Panc1 (cell line): ENCODE data around the gene TMCO4. TPM values are rescaled to one million over a fixed set of nuclear protein-coding genes. Genes with fewer than 3 reads are reported as not detected.

ENCODE experiments used
- ATAC-seq: fragments of 200-7000 bp; cut with Tn5 transposase; 2 replicates; pipeline ENCODE4 v1.9.1; 2020; ENCODE audit warnings: mild to moderate bottlenecking, moderate library complexity
- BruUV-seq: library from RNA; stranded (reverse); fragments of 400-500 nt; replicated peaks from 2 replicates; lab custom pipeline; 2021; lab: Mats Ljungman, UMichigan
- CTCF ChIA-PET: fragments of 300-600 bp; sonication (Branson Sonifier 250); formaldehyde crosslinking; loops from one replicate; lab custom pipeline; 2022; ENCODE audit warnings: antibody characterized with exemption; lab: Charles Lee
- POLR2A ChIA-PET: fragments of 300-600 bp; sonication (Branson Sonifier 250); formaldehyde crosslinking; loops from one replicate; lab custom pipeline; 2022; ENCODE audit warnings: antibody characterized with exemption; lab: Charles Lee
- DNase-seq: peaks from one replicate; pipeline ENCODE4 v3.0.0-alpha.2; 2010; ENCODE audit warnings: low read depth, low spot score
- H3K27ac ChIP-seq: 2 replicates; pipeline ENCODE4 v1.5.1; 2011; ENCODE audit warnings: mild to moderate bottlenecking, low read length, inconsistent platforms
- H3K27me3 ChIP-seq: fragments of 200-500 bp; sonication (Bioruptor generic); 2 replicates; pipeline ENCODE4 v1.6.0; 2014; ENCODE audit warnings: low read length, inconsistent platforms; ENCODE audit not compliant: control insufficient read depth, insufficient read depth
- H3K36me3 ChIP-seq: fragments of 200-500 bp; sonication (Bioruptor generic); 2 replicates; pipeline ENCODE4 v1.5.1; 2014; ENCODE audit warnings: inconsistent platforms, mild to moderate bottlenecking, low read length, moderate library complexity; ENCODE audit not compliant: control insufficient read depth, insufficient read depth
- H3K4me1 ChIP-seq: 2 replicates; pipeline ENCODE4 v1.5.1; 2011; ENCODE audit warnings: inconsistent platforms, mild to moderate bottlenecking, low read length, moderate library complexity; ENCODE audit not compliant: control insufficient read depth, insufficient read depth
- H3K4me3 ChIP-seq, 2 experiments: 2 replicates each; pipeline ENCODE4 v1.5.1; 2011 to 2012; ENCODE audit warnings: low read depth in 2 of 2, low read length in 2 of 2, mild to moderate bottlenecking in 2 of 2, inconsistent platforms in 1 of 2, moderate library complexity in 1 of 2
- H3K9me3 ChIP-seq: fragments of 200-500 bp; sonication (Bioruptor generic); 2 replicates; pipeline ENCODE4 v1.5.1; 2014; ENCODE audit warnings: low read depth, mild to moderate bottlenecking, inconsistent platforms, low read length, moderate library complexity; ENCODE audit not compliant: control insufficient read depth, insufficient read depth
- POLR2AphosphoS5 ChIP-seq: IDR thresholded peaks from 2 replicates; pipeline ENCODE4 v1.6.1; 2012; ENCODE audit warnings: mild to moderate bottlenecking, low read depth, low read length, moderate library complexity
- SIN3A ChIP-seq: IDR thresholded peaks from 2 replicates; pipeline ENCODE4 v1.6.1; 2012; ENCODE audit warnings: low read depth, mild to moderate bottlenecking, low read length, moderate library complexity, borderline replicate concordance; ENCODE audit not compliant: insufficient read depth
- TCF7L2 ChIP-seq: IDR thresholded peaks from 2 replicates; pipeline ENCODE4 v1.6.1; 2011; ENCODE audit warnings: mild to moderate bottlenecking, low read depth, low read length, inconsistent platforms
- in situ Hi-C: cut with HindIII; loops from 2 replicates; pipeline ENCODE4 v1.10.0; 2016; ENCODE audit warnings: low sequenced_read_pairs, low pct_unique_long_range_greater_than_20kb
- intact Hi-C: fragments of 100-400 bp; cut with micrococcal nuclease; formaldehyde crosslinking; loops from one replicate; pipeline ENCODE4 v1.10.0; 2022; ENCODE audit not compliant: unreplicated experiment
- total RNA-seq: library from RNA; stranded (reverse); gene quantifications from one replicate; pipeline ENCODE4 v1.2.1, GENCODE V29; 2021; ENCODE audit not compliant: unreplicated experiment
- TF ChIP-seq, protein P1 (sequence below): fragments of 450-650 bp; IDR thresholded peaks from 2 replicates; pipeline ENCODE4 v1.5.1; 2017; ENCODE audit warnings: mild to moderate bottlenecking
- TF ChIP-seq, protein P2 (sequence below), 2 experiments: IDR thresholded peaks; 2 replicates each; pipeline ENCODE4 v1.6.1; 2011 to 2012; ENCODE audit warnings: low read depth in 2 of 2, control low read depth in 1 of 2, low read length in 1 of 2, mild to moderate bottlenecking in 1 of 2, moderate library complexity in 1 of 2; ENCODE audit not compliant: insufficient read depth in 1 of 2

Gene TMCO4
- total RNA-seq, 1 experiment from 2014 or later: 13.2 TPM

DNA sequence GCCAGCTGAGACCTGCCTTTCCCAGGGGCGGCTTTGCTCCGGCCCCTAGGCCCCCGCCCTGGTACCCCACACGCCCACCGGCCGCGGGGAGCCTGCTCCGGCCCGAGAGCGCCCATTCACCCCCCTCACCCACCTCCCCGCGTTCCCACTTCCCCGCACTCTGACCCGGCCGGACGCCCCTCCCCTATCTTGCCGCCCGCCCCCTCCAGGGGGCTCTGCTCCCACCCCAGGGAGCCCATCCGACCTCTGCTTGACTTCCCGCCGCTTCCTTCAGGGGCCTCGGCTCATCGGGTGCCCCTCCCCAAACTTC is 134.6 kb downstream of the TMCO4 start:
- intact Hi-C loops: no loop called here
- no TSS peak for BruUV-seq

DNA sequence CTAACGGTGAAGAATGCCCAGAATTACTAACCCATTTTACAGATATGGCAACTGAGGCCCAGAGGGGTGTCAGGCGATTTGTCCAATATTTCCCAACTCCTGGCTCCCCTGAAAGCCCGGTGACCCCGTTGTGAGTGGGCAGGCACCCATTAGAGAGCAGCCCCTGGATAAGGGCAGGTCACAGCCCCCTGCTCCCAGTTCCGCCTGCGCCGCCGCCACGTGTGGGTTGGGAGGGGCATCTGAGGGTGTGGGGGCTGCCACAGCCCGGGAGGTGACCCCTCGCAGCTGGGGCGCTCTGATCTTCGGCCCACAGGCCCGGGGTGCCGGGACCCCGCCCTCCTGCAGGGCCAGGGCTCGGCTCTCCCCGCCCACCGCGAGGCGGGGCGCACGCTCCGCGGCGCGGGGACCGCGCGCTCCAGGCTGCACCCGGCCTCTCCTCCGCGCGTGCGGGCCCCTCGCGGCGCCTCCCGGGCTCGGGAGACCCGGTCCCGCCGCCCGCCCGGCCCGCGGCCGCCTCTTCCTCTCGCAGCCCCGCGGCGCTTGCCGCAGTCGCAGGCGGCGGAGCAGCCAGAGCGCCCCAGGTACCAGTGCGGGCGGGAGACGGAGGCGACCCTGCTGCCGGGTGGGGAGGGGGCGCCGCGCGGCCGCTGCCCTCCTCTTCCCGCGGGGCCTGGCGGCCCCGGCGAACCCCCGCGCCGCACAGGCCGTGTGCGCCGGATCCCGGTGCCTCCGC is 135.1 kb downstream of the TMCO4 start, which contains the start of gene HTR6:
TSS of gene HTR6 (plus strand) at position 423 of the 733 bp plus-strand sequence. CDS start 879 bp downstream, outside the sequence.
- no TSS peak for BruUV-seq
- in situ Hi-C loops: no loop called here
- Histone ChIP-seq H3K9me3 (no peaks in the 10 kb centered on the region), H3K27ac (no peak within 1 kb of the TSS), H3K4me1 (peaks cover 6% of the 10 kb centered on the region; the same call in 1 of the 2 replicates), H3K36me3 (no peaks in the 10 kb centered on the region), H3K4me3 (peak within 1 kb of the TSS; percentile 23 to 39), H3K27me3 (peaks cover 5% of the 10 kb centered on the region; the same call in 1 of the 2 replicates)
- TF ChIP-seq, protein P1, sequence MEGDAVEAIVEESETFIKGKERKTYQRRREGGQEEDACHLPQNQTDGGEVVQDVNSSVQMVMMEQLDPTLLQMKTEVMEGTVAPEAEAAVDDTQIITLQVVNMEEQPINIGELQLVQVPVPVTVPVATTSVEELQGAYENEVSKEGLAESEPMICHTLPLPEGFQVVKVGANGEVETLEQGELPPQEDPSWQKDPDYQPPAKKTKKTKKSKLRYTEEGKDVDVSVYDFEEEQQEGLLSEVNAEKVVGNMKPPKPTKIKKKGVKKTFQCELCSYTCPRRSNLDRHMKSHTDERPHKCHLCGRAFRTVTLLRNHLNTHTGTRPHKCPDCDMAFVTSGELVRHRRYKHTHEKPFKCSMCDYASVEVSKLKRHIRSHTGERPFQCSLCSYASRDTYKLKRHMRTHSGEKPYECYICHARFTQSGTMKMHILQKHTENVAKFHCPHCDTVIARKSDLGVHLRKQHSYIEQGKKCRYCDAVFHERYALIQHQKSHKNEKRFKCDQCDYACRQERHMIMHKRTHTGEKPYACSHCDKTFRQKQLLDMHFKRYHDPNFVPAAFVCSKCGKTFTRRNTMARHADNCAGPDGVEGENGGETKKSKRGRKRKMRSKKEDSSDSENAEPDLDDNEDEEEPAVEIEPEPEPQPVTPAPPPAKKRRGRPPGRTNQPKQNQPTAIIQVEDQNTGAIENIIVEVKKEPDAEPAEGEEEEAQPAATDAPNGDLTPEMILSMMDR: no peak
- TF ChIP-seq, protein P2, sequence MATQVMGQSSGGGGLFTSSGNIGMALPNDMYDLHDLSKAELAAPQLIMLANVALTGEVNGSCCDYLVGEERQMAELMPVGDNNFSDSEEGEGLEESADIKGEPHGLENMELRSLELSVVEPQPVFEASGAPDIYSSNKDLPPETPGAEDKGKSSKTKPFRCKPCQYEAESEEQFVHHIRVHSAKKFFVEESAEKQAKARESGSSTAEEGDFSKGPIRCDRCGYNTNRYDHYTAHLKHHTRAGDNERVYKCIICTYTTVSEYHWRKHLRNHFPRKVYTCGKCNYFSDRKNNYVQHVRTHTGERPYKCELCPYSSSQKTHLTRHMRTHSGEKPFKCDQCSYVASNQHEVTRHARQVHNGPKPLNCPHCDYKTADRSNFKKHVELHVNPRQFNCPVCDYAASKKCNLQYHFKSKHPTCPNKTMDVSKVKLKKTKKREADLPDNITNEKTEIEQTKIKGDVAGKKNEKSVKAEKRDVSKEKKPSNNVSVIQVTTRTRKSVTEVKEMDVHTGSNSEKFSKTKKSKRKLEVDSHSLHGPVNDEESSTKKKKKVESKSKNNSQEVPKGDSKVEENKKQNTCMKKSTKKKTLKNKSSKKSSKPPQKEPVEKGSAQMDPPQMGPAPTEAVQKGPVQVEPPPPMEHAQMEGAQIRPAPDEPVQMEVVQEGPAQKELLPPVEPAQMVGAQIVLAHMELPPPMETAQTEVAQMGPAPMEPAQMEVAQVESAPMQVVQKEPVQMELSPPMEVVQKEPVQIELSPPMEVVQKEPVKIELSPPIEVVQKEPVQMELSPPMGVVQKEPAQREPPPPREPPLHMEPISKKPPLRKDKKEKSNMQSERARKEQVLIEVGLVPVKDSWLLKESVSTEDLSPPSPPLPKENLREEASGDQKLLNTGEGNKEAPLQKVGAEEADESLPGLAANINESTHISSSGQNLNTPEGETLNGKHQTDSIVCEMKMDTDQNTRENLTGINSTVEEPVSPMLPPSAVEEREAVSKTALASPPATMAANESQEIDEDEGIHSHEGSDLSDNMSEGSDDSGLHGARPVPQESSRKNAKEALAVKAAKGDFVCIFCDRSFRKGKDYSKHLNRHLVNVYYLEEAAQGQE (IDR thresholded peaks at IDR 0.05; ENCODE audit: insufficient read depth in 1 of 2, low read depth in 2 of 2, low read length in 1 of 2): no peak
- no peak for TF ChIP-seq TCF7L2
- no peak for TF ChIP-seq POLR2AphosphoS5
- no peak for TF ChIP-seq SIN3A
- intact Hi-C loops: no loop called here
- DNase-seq (no peak), ATAC-seq (peak; percentile 45)
- POLR2A ChIA-PET: no interaction called here
- CTCF ChIA-PET: interaction anchor here (0.6 to 4.4 kb wide), 2 partner anchors 40 to 400 kb away, joined by 6 to 57 read pairs; no protein-coding TSS in a partner anchor

More for the DNA sequence above, 134.6 kb downstream of the TMCO4 start:
- ChIA-PET POLR2A (no interaction called here), CTCF (no interaction called here)
- in situ Hi-C loops: no loop called here
- peak overlapping the region; percentile 23 to 39; a peak in 3 of 4 replicates for H3K4me3 ChIP-seq
- peaks cover 5% of the 10 kb centered on the region; the same call in 1 of the 2 replicates for H3K27me3 ChIP-seq
- TF ChIP-seq POLR2AphosphoS5 (no peak), TCF7L2 (no peak), SIN3A (no peak)
- TF ChIP-seq, protein P2 (IDR thresholded peaks at IDR 0.05; ENCODE audit: insufficient read depth in 1 of 2, low read depth in 2 of 2, low read length in 1 of 2): no peak
- TF ChIP-seq, protein P1: no peak
- ATAC-seq (no peak), DNase-seq (no peak)
- H3K27ac ChIP-seq: no peak overlapping the region
- H3K4me1 ChIP-seq: peaks cover 6% of the 10 kb centered on the region; the same call in 1 of the 2 replicates
- no peaks in the 10 kb centered on the region for H3K9me3 ChIP-seq
- no peaks in the 10 kb centered on the region for H3K36me3 ChIP-seq
